HG03378 (cell line): ENCODE data around the gene B3GNT9.
A peak's percentile ranks its signal among the peaks of the same experiment; 100 is the strongest.

Experiments
- ATAC-seq: cut with Tn5 transposase; IDR thresholded peaks from one replicate; pipeline ENCODE4 v1.9.1; 2021; ENCODE audit warnings: mild to moderate bottlenecking, moderate library complexity; ENCODE audit not compliant: unreplicated experiment

The B3GNT9 gene

GRCh38 chr16:67169642-67170167 lies 18.9 kb upstream of the B3GNT9 start:
- ATAC-seq = no peak

DNA sequence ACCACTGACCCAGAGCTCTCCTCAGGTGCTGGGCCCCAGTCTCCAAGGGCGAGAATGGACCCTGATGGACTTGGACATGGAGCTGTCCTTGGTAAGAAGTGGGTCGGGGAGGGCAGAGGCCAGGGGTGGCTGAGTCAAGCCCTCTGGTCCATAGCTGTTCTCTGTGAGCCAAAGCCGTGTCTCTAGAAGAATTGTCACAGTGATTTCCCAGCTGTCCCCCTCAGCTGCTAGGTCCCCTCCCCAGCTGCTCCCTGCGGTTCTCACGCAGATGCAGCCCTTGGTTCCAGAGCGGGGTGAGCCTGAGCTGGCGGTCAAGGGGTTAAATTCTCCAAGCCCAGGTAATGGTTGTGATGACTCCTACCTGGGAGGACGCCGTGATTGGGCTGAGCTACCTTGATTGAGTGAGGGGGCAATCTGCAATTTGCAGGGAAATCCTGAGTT lies 18.2 kb upstream of the B3GNT9 start:
- no peak for ATAC-seq

DNA sequence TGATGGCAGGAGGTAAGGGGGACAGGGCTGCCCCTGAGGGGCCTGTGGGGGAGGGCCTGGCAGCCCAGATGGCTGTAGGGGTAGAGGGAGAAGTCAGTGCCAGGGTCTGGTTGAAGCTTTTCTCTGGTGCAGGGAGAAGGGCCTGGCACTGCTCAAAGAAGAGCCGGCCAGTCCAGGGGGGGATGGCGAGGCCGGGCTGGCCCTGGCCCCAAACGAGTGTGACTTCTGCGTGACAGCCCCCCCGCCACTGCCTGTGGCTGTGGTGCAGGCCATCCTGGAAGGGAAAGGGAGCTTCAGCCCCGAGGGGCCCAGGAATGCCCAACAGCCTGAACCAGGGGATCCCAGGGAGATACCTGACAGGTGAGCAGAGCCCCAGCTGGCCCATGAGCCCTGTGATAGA lies 16.8 kb upstream of the B3GNT9 start:
- no peak for ATAC-seq

GRCh38 chr16:67166598-67167168 lies 15.9 kb upstream of the B3GNT9 start:
- ATAC-seq = no peak

- no peak for ATAC-seq
These were observed 15.3 kb upstream of the B3GNT9 start for GRCh38 chr16:67166110-67166547.

GRCh38 chr16:67165121-67166078 lies 14.6 kb upstream of the B3GNT9 start:
- no peak for ATAC-seq

DNA sequence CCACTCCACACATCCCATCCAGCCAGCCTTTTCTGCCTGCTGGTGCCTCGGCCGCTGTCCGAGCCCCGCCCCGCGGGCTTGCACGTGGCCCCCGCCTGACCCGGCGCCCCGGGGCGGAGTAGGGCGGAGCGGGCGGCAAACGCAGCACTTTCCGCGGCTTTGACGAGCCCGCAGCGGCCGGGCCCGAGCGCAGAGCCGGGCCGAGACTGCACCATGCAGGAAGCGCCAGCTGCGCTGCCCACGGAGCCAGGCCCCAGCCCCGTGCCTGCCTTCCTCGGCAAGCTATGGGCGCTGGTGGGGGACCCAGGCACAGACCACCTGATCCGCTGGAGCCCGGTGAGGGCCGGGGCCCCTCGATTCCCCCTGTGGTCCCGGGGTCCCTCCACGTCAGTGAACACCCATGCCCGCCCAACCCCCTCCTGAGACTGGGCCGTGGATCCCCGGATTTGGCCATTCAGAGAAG lies 13.8 kb upstream of the B3GNT9 start, which contains the start of gene HSF4:
HSF4 (plus strand) TSS at position 147 of the 463 bp plus-strand sequence; CDS start at position 214, 67 bp downstream.
- ATAC-seq = no peak

DNA sequence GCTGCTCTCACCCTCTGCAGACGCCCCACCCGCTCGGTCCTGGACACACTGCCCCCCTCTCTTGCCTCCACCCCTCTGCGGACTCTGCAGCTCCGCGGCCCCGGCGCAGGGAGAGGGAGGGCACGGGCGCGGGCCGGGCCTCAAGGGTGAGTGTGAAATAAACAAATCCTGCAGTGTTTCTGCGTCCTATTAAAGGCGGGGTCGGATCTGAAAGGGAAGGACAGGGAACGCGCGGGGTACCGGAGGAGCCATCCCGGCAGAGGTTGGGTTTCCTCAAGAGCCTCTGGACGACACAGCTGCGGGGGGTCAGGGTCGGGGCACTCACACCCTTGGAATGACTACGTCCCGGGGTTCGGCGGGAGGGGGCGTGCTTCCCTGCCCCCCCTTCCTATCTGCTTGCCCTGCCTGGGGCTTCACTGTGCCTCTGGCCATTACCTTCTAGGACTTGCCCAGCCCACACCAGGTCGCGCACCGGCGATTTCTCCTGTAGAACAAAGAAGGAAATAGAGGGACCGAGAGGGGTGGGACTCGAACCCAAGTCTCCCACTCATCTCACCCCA lies 13.3 kb upstream of the B3GNT9 start:
- ATAC-seq = no peak

DNA sequence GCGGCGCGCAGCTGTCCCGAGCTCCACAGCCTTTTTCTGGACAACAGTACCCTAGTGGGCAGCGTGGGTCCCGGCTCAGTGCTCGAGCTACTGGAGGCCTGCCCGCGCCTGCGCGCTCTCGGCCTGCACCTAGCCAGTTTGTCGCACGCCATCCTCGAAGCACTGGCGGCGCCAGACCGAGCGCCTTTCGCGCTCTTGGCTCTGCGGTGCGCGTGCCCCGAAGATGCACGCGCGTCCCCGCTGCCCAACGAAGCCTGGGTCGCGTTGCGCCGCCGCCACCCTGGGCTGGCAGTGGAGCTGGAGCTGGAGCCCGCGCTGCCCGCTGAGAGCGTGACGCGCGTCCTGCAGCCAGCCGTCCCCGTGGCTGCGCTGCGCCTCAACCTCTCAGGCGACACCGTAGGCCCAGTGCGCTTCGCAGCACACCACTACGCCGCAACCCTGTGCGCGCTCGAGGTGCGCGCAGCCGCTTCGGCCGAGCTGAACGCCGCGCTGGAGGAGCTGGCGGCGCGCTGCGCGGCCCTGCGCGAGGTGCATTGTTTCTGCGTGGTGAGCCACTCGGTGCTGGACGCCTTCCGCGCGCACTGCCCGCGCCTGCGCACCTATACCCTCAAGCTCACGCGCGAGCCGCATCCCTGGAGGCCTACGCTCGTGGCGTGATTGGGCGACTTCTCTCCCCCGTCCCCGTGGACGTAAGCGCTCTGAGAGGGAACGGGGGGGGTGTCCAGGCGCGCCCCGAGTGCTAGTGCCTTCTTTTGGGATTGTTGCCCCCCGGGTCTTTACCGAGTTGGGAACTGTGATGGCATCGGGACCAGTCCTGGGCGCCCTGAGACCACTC lies 12.6 kb upstream of the B3GNT9 start:
- ATAC-seq = no peak

GRCh38 chr16:67162506-67163163 lies 11.8 kb upstream of the B3GNT9 start:
- ATAC-seq = no peak

GRCh38 chr16:67161595-67162058 lies 10.8 kb upstream of the B3GNT9 start:
- no peak for ATAC-seq

DNA sequence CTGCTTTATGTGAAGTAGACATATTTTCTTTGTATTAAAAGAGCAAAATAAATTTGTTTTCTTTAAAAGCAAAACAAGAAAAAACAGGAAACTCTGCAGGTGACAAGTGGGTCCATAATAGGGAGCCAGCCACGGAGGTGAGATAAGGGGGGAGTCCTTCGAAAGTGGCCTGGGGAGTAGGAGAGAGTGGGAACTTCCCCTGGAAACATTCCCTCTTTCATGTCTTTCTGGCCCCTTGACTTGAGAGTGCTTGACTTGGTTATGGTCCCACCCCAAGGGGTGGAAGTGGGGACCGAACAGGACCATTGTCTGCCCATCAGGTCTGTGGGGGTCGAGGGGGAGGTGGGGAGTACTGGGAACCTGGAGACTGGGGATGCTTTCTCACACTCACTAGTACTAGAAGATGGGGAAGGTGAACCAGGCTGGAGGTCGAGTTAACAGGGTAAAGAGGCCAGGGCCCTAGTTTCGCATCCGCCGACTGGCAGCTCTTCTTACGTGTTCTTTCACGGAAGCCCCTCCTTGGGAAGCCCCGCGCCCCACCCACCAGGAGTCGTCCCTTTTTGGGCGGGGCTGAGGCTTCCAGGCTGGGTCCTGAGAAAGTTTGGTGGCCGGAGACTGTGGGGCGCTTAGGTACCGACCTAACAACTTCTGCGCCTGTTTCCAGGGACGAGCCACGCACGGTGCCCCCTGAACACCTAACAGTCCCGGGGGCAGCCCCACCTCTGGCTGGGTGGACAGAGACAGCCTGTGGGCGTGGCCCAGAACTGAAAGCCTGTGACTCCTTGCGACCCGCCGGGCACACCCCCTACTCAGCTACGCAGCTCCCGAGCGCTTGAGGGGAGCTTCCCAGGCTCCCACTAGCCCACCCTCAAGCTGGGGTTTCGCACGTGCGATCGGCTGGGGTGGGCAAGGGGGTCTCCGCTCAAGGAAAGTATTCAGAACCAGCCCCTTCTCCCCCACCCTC lies 8.1 kb upstream of the B3GNT9 start:
- ATAC-seq = peak; percentile 37

DNA sequence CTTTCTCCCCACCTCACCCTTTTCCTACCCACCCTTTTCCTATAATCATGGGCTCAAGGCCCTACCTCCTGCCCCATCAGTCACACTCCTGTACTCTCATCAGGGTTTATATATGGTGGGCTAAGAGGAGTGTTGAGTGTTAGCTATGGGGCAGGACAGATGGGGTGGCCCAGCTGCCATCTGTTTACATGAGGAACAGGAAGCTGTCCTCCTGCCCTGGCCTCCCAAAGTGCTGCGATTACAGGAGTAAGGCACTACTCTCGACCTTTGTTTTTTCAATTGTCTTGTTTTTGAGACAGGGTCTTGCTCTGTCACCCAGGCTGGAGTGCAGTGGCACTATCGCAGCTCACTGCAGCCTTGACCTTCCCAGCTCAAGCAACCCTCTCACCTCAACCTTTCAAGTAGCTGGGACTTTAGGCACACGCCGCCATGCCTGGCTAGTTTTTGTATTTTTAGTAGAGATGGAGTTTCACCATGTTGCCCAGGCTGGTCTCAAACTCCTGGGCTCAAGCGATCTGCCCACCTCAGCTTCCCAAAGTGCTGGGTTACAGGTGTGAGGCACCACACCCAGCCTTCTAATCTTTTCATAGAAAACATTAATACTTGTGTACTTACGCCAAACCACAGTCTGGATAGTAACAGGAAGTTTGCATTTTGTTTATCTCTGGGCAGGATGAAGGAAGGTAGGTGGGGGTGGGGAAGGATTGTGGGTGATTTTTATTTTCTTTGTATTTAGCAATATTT lies 7.3 kb upstream of the B3GNT9 start:
- no peak for ATAC-seq

DNA sequence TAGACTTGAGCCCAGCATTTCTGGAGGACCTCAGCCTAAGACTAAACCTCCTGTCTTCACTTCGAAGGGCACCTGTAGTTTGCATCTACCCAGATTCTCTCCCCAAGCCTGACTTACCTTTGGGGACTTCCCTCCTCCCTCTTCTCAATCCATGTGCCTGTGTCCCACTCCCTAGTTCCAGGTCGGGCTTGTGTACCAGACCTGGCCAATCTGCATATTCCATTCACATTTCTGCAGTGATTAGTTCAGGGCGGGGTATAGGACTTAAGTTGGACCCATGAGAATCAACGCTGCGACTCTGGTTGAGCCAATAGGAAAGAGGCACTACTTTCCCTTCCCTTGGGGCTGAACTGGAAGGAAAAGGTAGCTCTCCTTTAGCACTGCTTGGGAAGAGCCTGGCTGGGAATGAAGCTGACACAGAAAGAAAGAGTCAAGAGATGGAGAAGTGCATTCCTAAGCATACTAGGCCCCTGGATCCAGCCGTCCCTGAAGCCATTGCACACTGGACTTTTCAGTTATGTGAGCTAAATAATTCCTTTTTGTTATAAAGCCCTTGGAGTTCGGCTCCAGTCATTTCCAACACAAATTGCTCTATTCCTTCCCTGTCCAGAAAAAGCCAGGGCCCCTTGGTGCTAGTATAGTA lies 6.4 kb upstream of the B3GNT9 start:
- no peak for ATAC-seq

DNA sequence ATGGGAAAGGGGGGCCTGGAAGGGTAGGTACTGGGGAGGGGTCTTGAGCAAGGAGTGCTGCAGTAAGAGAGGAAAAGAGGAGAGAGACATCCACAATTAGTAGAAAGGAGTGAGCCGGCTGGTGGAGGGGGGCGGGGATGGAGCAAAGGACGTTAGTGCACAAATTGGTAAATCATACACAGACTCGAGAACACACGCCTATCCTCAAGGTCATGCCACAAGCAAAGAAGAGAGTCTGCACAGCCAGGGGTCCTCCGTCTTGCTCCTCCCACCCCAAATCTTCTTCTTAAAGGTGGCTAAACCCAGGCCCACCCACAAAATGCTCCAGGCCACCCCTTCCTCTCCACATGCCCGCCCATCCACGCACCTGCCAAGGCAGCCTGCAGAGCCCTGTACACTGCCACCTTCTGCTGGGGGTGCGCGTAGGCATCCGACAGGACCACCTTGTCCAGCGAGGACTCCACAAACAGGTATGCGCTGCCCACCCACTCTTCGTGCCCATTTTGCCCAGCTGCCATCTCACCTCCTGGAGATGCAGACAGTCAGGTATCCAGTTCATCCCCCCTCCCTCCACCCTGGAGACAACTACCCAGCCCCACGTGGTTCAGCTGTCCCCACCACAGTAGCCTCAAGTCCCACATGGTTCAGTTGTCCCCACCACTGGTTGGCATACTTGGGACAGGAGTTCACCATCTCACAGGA lies 5.5 kb upstream of the B3GNT9 start:
- no peak for ATAC-seq

DNA sequence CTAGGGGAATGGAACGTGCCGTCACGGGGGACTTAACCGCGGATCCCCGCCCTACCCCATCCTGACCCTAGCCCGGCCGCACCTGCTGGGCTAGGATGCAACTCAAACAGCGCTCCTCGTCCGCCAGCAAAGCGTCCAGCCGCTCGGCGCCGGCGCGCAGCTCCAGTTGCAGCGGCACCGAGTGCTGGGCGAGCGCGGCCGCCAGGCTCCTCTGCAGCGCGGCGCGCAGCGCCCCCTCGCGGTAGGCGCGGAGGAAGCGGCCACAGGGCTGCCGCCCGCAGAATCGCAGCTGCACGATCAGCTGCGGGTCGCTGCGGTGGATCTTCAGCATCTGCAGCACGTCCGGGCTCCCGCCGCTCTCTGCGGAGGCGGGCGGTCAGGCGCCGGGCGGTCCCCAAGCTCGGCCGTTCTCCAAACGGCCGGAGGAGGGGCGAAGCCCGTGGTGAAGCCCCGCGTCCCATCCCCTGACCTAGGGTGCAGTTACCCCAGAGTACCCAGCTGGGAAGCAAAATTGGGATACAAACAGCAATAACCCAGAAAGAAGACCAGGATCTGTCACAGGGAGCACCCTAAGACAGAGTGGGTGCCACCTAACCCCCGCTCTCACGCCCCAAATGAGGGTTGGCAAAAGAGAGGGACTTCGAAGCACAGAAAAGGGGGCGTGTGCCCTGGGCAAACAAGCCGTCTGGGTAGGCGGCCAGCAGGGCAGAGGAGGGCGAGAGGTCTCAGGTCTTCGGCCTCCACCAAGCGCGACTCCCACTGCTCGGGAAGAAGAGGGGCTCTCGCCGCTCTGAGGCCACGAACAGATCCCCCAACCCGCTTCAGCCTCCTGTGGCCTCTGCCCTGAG lies 4.7 kb upstream of the B3GNT9 start:
- no peak for ATAC-seq
